GM06990 (cell line): ENCODE results near the gene MCHR1.

Source experiments
- DNase-seq: peaks from one replicate; pipeline ENCODE4 v3.0.0-alpha.2; 2011; ENCODE audit not compliant: insufficient read length; ENCODE audit errors: extremely low read depth
- H3K27me3 ChIP-seq: replicated peaks from 2 replicates; pipeline ENCODE4 v1.6.0; 2011; ENCODE audit warnings: low read length; ENCODE audit not compliant: control insufficient read depth, insufficient read depth
- H3K36me3 ChIP-seq: 2 replicates; pipeline ENCODE4 v1.5.1; 2011; ENCODE audit warnings: low read length; ENCODE audit not compliant: control insufficient read depth, insufficient read depth
- H3K4me3 ChIP-seq: replicated peaks from 2 replicates; pipeline ENCODE4 v1.5.1; 2011; ENCODE audit warnings: low read depth, mild to moderate bottlenecking, control low read depth, low read length
- TF ChIP-seq, protein P1 (sequence below): IDR thresholded peaks from 2 replicates; pipeline ENCODE4 v1.5.1; 2011; ENCODE audit warnings: low read length, control low read depth, mild to moderate bottlenecking, inconsistent platforms; ENCODE audit not compliant: insufficient read depth, poor library complexity, severe bottlenecking

MCHR1 gene

GRCh38 chr22:40705918-40706682 is 26.8 kb downstream of the MCHR1 start:
- TF ChIP-seq, protein P1, sequence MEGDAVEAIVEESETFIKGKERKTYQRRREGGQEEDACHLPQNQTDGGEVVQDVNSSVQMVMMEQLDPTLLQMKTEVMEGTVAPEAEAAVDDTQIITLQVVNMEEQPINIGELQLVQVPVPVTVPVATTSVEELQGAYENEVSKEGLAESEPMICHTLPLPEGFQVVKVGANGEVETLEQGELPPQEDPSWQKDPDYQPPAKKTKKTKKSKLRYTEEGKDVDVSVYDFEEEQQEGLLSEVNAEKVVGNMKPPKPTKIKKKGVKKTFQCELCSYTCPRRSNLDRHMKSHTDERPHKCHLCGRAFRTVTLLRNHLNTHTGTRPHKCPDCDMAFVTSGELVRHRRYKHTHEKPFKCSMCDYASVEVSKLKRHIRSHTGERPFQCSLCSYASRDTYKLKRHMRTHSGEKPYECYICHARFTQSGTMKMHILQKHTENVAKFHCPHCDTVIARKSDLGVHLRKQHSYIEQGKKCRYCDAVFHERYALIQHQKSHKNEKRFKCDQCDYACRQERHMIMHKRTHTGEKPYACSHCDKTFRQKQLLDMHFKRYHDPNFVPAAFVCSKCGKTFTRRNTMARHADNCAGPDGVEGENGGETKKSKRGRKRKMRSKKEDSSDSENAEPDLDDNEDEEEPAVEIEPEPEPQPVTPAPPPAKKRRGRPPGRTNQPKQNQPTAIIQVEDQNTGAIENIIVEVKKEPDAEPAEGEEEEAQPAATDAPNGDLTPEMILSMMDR: no peak
- no peaks in the 10 kb centered on the region for H3K27me3 ChIP-seq
- H3K36me3 ChIP-seq: no peaks in the 10 kb centered on the region
- DNase-seq: no peak
- no peak overlapping the region for H3K4me3 ChIP-seq

DNA sequence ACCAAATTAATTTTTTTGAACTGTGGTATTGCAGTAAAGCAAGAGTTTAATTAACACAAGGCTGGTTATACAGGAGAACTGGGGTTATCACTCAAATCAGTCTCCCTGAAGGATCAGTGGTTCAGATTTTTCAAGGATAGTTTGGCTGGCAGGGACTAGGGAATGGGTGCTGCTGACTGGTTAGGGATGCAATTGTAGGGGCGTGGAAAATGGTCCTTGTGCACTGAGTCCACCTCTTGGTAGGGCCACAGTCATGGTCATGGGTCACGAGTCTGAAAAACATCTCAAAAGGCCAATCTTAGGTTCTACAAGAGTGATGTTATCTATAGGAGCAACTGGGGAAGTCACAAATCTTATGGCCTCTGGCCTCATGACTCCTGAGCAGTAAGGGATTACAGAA is 27.9 kb downstream of the MCHR1 start:
- no peaks in the 10 kb centered on the region for H3K36me3 ChIP-seq
- TF ChIP-seq, protein P1: no peak
- DNase-seq: no peak
- H3K4me3 ChIP-seq: no peak overlapping the region
- H3K27me3 ChIP-seq: no peaks in the 10 kb centered on the region

GRCh38 chr22:40708177-40708576 is 28.9 kb downstream of the MCHR1 start:
- H3K4me3 ChIP-seq: no peak overlapping the region
- DNase-seq: no peak
- H3K36me3 ChIP-seq: no peaks in the 10 kb centered on the region
- TF ChIP-seq, protein P1: no peak
- no peaks in the 10 kb centered on the region for H3K27me3 ChIP-seq

GRCh38 chr22:40709752-40710413 is 30.6 kb downstream of the MCHR1 start:
- no peak overlapping the region for H3K4me3 ChIP-seq
- no peaks in the 10 kb centered on the region; the same call in 1 of the 2 replicates for H3K27me3 ChIP-seq
- TF ChIP-seq, protein P1: no peak
- no peak for DNase-seq
- H3K36me3 ChIP-seq: no peaks in the 10 kb centered on the region

DNA sequence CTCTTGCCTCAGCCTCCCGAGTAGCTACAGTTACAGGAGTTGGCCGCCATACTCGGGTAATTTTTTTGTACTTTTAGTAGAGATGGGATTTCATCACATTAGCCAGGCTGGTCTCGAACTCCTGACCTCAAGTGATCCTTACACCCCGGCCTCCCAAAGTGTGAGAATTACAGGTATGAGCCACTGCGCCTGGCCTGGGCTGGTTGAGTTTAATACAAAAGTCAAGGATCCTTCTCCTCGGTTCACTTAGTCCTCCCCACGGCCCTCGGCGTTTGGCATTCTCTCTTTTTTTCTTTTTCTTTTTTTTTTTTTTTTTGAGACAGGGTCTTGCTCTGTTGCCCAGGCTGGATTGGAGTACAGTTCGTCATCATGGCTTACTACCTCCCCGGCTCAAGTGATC is 33.0 kb downstream of the MCHR1 start:
- H3K36me3 ChIP-seq: no peaks in the 10 kb centered on the region
- H3K27me3 ChIP-seq: no peaks in the 10 kb centered on the region; the same call in 1 of the 2 replicates
- DNase-seq: no peak
- TF ChIP-seq, protein P1: no peak
- H3K4me3 ChIP-seq: no peak overlapping the region
